ENCODE data around the gene AKR7A3. TPM values are rescaled to one million over a fixed set of nuclear protein-coding genes. Genes with fewer than 3 reads are reported as not detected.

Gene AKR7A3
- polyA plus RNA-seq, 1 of the 3 experiments (the other 2 are of a cell fraction) = 0.38 TPM

DNA sequence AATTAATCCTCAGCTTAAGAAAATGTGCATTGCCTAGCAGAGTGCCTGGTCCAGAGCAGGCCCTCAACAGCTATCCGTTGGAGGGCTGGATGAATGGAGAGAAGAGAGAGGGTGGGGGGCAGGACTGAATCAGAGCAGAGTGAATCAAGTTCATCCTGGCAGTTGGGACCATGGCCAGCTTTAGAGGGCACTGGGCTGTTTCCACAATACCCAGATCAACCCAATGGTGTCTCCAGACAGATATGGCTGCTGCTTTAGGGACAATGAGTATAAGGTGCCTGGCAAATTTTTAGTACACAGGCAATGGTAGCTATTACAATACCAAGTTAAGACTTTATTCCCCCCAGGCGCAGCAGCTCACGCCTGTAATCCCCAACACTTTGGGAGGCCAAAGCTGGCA, 54.3 kb downstream of the AKR7A3 start:
- no peak overlapping the region for H3K9ac ChIP-seq
- ChIA-PET CTCF (interaction anchor here (0.9 kb wide), 1 partner anchor 470 kb away, joined by 3 read pairs; no protein-coding TSS in a partner anchor), POLR2A (no interaction called here)
- no peaks in the 10 kb centered on the region for H3K27me3 ChIP-seq (ENCODE audit: insufficient read depth)
- no peaks in the 10 kb centered on the region for H3K79me2 ChIP-seq (ENCODE audit: insufficient read depth)
- H3F3A ChIP-seq (replicated peaks; ENCODE audit: insufficient read depth) = no peaks in the 10 kb centered on the region
- TF ChIP-seq RAD21 (IDR thresholded peaks at IDR 0.05; ENCODE audit: low read length) = no peak
- no peak overlapping the region for H3K27ac ChIP-seq (ENCODE audit: low read depth in 2 of 2, low read length in 1 of 2)
- WGBS (ENCODE audit: low lambda C conversion rate) = 100% methylated on average over 3 of the region's 3 CpGs
- H3K4me3 ChIP-seq (ENCODE audit: low read depth in 2 of 2, low read length in 1 of 2) = no peak overlapping the region
- peaks cover 39 to 64% of the 10 kb centered on the region in 2 experiments for H3K36me3 ChIP-seq (replicated peaks in 1 of 2; ENCODE audit: control insufficient read depth in 1 of 2, insufficient read depth in 2 of 2, low read length in 1 of 2)
- H3K9me2 ChIP-seq = no peaks in the 10 kb centered on the region
- H2AFZ ChIP-seq (ENCODE audit: low read depth) = no peak overlapping the region
- no peaks in the 10 kb centered on the region for H3K4me1 ChIP-seq (ENCODE audit: control insufficient read depth in 1 of 2, insufficient read depth in 2 of 2, low read depth in 1 of 2, low read length in 1 of 2)
- H3K9me3 ChIP-seq = no peaks in the 10 kb centered on the region
- H3K4me2 ChIP-seq = no peak overlapping the region
- H4K20me1 ChIP-seq (ENCODE audit: insufficient read depth) = no peaks in the 10 kb centered on the region
- no peak for DNase-seq

Small RNA genes lying within 50 kb of the gene (small RNA-seq; reads per million reads assigned to genes)
- 0 reads per million in 7 experiments for gene RNU6-1099P

Other genes with a start within 250 kb of the AKR7A3 start
- 51.3 and 68.7 TPM in 2 replicates for gene UBR4, start 78.5 kb downstream of the AKR7A3 start, polyA plus RNA-seq (2012; rRNA removed)
- gene EMC1, start 37.2 kb downstream of the AKR7A3 start, polyA plus RNA-seq (2012; rRNA removed) = 55.9 and 87.6 TPM in 2 replicates
- gene MRTO4, start 37.0 kb downstream of the AKR7A3 start, polyA plus RNA-seq (2012; rRNA removed) = 48.4 and 55.2 TPM in 2 replicates
- 36.8 and 40.7 TPM in 2 replicates for gene AKR7A2, start 23.4 kb upstream of the AKR7A3 start, polyA plus RNA-seq (2012; rRNA removed)
- gene SLC66A1, start 23.6 kb upstream of the AKR7A3 start, polyA plus RNA-seq (2012; rRNA removed) = 16.9 and 19.1 TPM in 2 replicates
- gene CAPZB, start 196.8 kb upstream of the AKR7A3 start, polyA plus RNA-seq (2012; rRNA removed) = 116 and 122 TPM in 2 replicates